ENCODE results near the gene BCL7B. TPM values are rescaled to one million over a fixed set of nuclear protein-coding genes. Genes with fewer than 3 reads are reported as not detected.

The BCL7B gene
- total and polyA plus RNA-seq, 10 of the 15 experiments (the other 5 are each of a cell fraction or from before 2014, with no cell fraction given): 10.9 to 61.8 (median 50.2) TPM

GRCh38 chr7:73573276-73573675 is 15.8 kb upstream of the BCL7B start:
- WGBS (ENCODE audit: insufficient coverage, insufficient replicate concordance, low lambda C conversion rate, missing lambda C conversion rate): 98% methylated on average over 9 of the region's 9 CpGs
- no peak for DNase-seq (ENCODE audit: low read depth, low spot score)
- peaks cover 10 to 13% of the 10 kb centered on the region in 2 experiments; a peak in 3 of 4 replicates for H3K36me3 ChIP-seq (ENCODE audit: control insufficient read depth in 2 of 2, insufficient read depth in 2 of 2, low read length in 1 of 2)
- no peak overlapping the region for H3K4me2 ChIP-seq (ENCODE audit: control insufficient read depth, insufficient read depth)
- ChIA-PET POLR2A (no interaction called here), CTCF (no interaction called here), SMC1A (ENCODE audit: uncharacterized antibody, unreplicated experiment) (no interaction called here), RAD21 (ENCODE audit: unreplicated experiment) (no interaction called here)
- H3K9me3 ChIP-seq (replicated peaks; ENCODE audit: control insufficient read depth, insufficient read depth, low read length): no peaks in the 10 kb centered on the region
- no peak overlapping the region for H2AFZ ChIP-seq (ENCODE audit: control insufficient read depth, low read depth, low read length)
- no peak overlapping the region for H3K27ac ChIP-seq (ENCODE audit: control insufficient read depth, insufficient read depth)
- H3K79me2 ChIP-seq (ENCODE audit: control insufficient read depth, insufficient read depth, low read length): peaks cover 22% of the 10 kb centered on the region
- no peak for ATAC-seq
- peaks cover 8% of the 10 kb centered on the region for H3K4me1 ChIP-seq (ENCODE audit: control insufficient read depth, insufficient read depth, low read length)
- intact Hi-C loops (cut with micrococcal nuclease; ENCODE audit: unreplicated experiment): no loop called here
- BruUV-seq (replicated peaks): no TSS peak
- no peak overlapping the region for H3K4me3 ChIP-seq
- no peaks in the 10 kb centered on the region for H4K20me1 ChIP-seq (ENCODE audit: control insufficient read depth, insufficient read depth)
- no peaks in the 10 kb centered on the region for H3K27me3 ChIP-seq (replicated peaks in 1 of 2; ENCODE audit: control insufficient read depth in 2 of 2, insufficient read depth in 2 of 2, low read length in 1 of 2)
- TF ChIP-seq ZNF622 (IDR thresholded peaks at IDR 0.05) (no peak), SP1 (IDR thresholded peaks at IDR 0.05; ENCODE audit: low read depth, low read length) (no peak), NFXL1 (IDR thresholded peaks at IDR 0.05; ENCODE audit: borderline replicate concordance) (no peak), GABPA (IDR thresholded peaks at IDR 0.05; ENCODE audit: low read depth) (no peak), PRDM15 (CRISPR knock-in tag; IDR thresholded peaks at IDR 0.05) (no peak), NFYB (IDR thresholded peaks at IDR 0.05; ENCODE audit: insufficient read depth, low read depth, low read length) (no peak), NKRF (conservative IDR thresholded peaks at IDR 0.05) (no peak), KDM1A (IDR thresholded peaks at IDR 0.05; ENCODE audit: borderline replicate concordance) (no peak), ZBED1 (IDR thresholded peaks at IDR 0.05; ENCODE audit: borderline replicate concordance) (no peak)
- in situ Hi-C loops (cut with MboI): no loop called here
- no peak for FAIRE-seq
- H3K9ac ChIP-seq (ENCODE audit: control insufficient read depth, insufficient read depth, low read length): no peak overlapping the region
